Measurements from ENCODE around the gene CGNL1.

The CGNL1 gene

GRCh38 chr15:57525581-57525980 is 149.3 kb downstream of the CGNL1 start:
- DNase-seq (ENCODE audit: low read depth in 2 of 2) = no peak

- no peak for DNase-seq (ENCODE audit: low read depth in 2 of 2)
Measured at GRCh38 chr15:57526076-57526475, 149.8 kb downstream of the CGNL1 start.

GRCh38 chr15:57526615-57527014 is 150.3 kb downstream of the CGNL1 start:
- DNase-seq (ENCODE audit: low read depth in 2 of 2) = no peak

- DNase-seq (ENCODE audit: low read depth in 2 of 2) = no peak
Measured at GRCh38 chr15:57527382-57528091, 151.2 kb downstream of the CGNL1 start.

- DNase-seq (ENCODE audit: low read depth in 2 of 2) = no peak
Measured at GRCh38 chr15:57528940-57529565, 152.7 kb downstream of the CGNL1 start.

GRCh38 chr15:57529748-57530147 is 153.4 kb downstream of the CGNL1 start:
- DNase-seq (ENCODE audit: low read depth in 2 of 2) = no peak

GRCh38 chr15:57532731-57533447 is 156.6 kb downstream of the CGNL1 start:
- no peak for DNase-seq (ENCODE audit: low read depth in 2 of 2)

GRCh38 chr15:57533448-57533799 is 157.1 kb downstream of the CGNL1 start:
- DNase-seq (ENCODE audit: low read depth in 2 of 2) = no peak

GRCh38 chr15:57534281-57534680 is 158.0 kb downstream of the CGNL1 start:
- no peak for DNase-seq (ENCODE audit: low read depth in 2 of 2)

- DNase-seq (ENCODE audit: low read depth in 2 of 2) = no peak
Measured at GRCh38 chr15:57537072-57537471, 160.8 kb downstream of the CGNL1 start.

GRCh38 chr15:57537488-57538264 is 161.4 kb downstream of the CGNL1 start:
- no peak for DNase-seq (ENCODE audit: low read depth in 2 of 2)

GRCh38 chr15:57538265-57538529 is 161.9 kb downstream of the CGNL1 start:
- DNase-seq (ENCODE audit: low read depth in 2 of 2) = no peak

- DNase-seq (ENCODE audit: low read depth in 2 of 2) = no peak
Measured at GRCh38 chr15:57538821-57539220, 162.5 kb downstream of the CGNL1 start.

- no peak for DNase-seq (ENCODE audit: low read depth in 2 of 2)
Measured at GRCh38 chr15:57540211-57540610, 163.9 kb downstream of the CGNL1 start.

- DNase-seq (ENCODE audit: low read depth in 2 of 2) = no peak
Measured at GRCh38 chr15:57540736-57541135, 164.4 kb downstream of the CGNL1 start.

- no peak for DNase-seq (ENCODE audit: low read depth in 2 of 2)
Measured at GRCh38 chr15:57541271-57541670, 165.0 kb downstream of the CGNL1 start.

GRCh38 chr15:57541805-57542504 is 165.7 kb downstream of the CGNL1 start:
- DNase-seq (ENCODE audit: low read depth in 2 of 2) = no peak

- no peak for DNase-seq (ENCODE audit: low read depth in 2 of 2)
Measured at GRCh38 chr15:57542505-57542817, 166.2 kb downstream of the CGNL1 start.

GRCh38 chr15:57544848-57545480 is 168.7 kb downstream of the CGNL1 start:
- DNase-seq (ENCODE audit: low read depth in 2 of 2) = no peak

GRCh38 chr15:57545995-57546394 is 169.7 kb downstream of the CGNL1 start:
- no peak for DNase-seq (ENCODE audit: low read depth in 2 of 2)

GRCh38 chr15:57547243-57547755 is 171.0 kb downstream of the CGNL1 start:
- no peak for DNase-seq (ENCODE audit: low read depth in 2 of 2)

Data from stimulated activated CD8-positive, alpha-beta memory T cell treated with anti-CD3 and anti-CD28 coated beads, Interleukin-7, amount 100 ng/mL, for 4 hours (primary cell).